ENCODE measurements around the gene SPSB1.

Gene SPSB1

GRCh38 chr1:9331558-9332346 lies 39.1 kb downstream of the SPSB1 start:
- no peak for DNase-seq (ENCODE audit: low read depth in 1 of 2, low spot score in 1 of 2)
- no peak for TF ChIP-seq GABPA (IDR thresholded peaks at IDR 0.05; ENCODE audit: low read depth)
- TF ChIP-seq CTCF (IDR thresholded peaks at IDR 0.05; ENCODE audit: insufficient read depth, low read length) = no peak
- TF ChIP-seq POLR2AphosphoS5 (IDR thresholded peaks at IDR 0.05; ENCODE audit: low read depth) = no peak
- no peak for TF ChIP-seq REST (IDR thresholded peaks at IDR 0.05; ENCODE audit: insufficient replicate concordance, low read depth)
- TF ChIP-seq SPI1 (IDR thresholded peaks at IDR 0.05; ENCODE audit: borderline replicate concordance, low read depth) = no peak
- Histone ChIP-seq H3K27me3 (ENCODE audit: insufficient read depth, poor library complexity, severe bottlenecking) (no peaks in the 10 kb centered on the region), H3K4me3 (replicated peaks; ENCODE audit: insufficient read depth, low read length) (no peak overlapping the region), H3K27ac (replicated peaks) (no peak overlapping the region)

- Histone ChIP-seq H3K27ac (replicated peaks) (no peak overlapping the region), H3K4me3 (replicated peaks; ENCODE audit: insufficient read depth, low read length) (no peak overlapping the region), H3K27me3 (ENCODE audit: insufficient read depth, poor library complexity, severe bottlenecking) (no peaks in the 10 kb centered on the region)
- DNase-seq (ENCODE audit: low read depth in 1 of 2, low spot score in 1 of 2) = no peak
- TF ChIP-seq SPI1 (IDR thresholded peaks at IDR 0.05; ENCODE audit: borderline replicate concordance, low read depth) (no peak), POLR2AphosphoS5 (IDR thresholded peaks at IDR 0.05; ENCODE audit: low read depth) (no peak), GABPA (IDR thresholded peaks at IDR 0.05; ENCODE audit: low read depth) (no peak), CTCF (IDR thresholded peaks at IDR 0.05; ENCODE audit: insufficient read depth, low read length) (no peak), REST (IDR thresholded peaks at IDR 0.05; ENCODE audit: insufficient replicate concordance, low read depth) (no peak)
Observed at GRCh38 chr1:9332513-9333143, 39.9 kb downstream of the SPSB1 start.

GRCh38 chr1:9338397-9339246 lies 45.9 kb downstream of the SPSB1 start:
- Histone ChIP-seq H3K4me3 (replicated peaks; ENCODE audit: insufficient read depth, low read length) (no peak overlapping the region), H3K27ac (replicated peaks) (no peak overlapping the region), H3K27me3 (ENCODE audit: insufficient read depth, poor library complexity, severe bottlenecking) (no peaks in the 10 kb centered on the region)
- TF ChIP-seq CTCF (IDR thresholded peaks at IDR 0.05; ENCODE audit: insufficient read depth, low read length) (no peak), REST (IDR thresholded peaks at IDR 0.05; ENCODE audit: insufficient replicate concordance, low read depth) (no peak), GABPA (IDR thresholded peaks at IDR 0.05; ENCODE audit: low read depth) (no peak), POLR2AphosphoS5 (IDR thresholded peaks at IDR 0.05; ENCODE audit: low read depth) (no peak), SPI1 (IDR thresholded peaks at IDR 0.05; ENCODE audit: borderline replicate concordance, low read depth) (no peak)
- no peak for DNase-seq (ENCODE audit: low read depth in 1 of 2, low spot score in 1 of 2)

Measured in HL-60 (cell line).